B cell (primary cell): ENCODE results near the gene MAN1A2. TPM values are rescaled to one million over a fixed set of nuclear protein-coding genes. Genes with fewer than 3 reads are reported as not detected.

Experiments used
- ATAC-seq: fragments of 200-7000 bp; cut with Tn5 transposase; one replicate; pipeline ENCODE4 v1.10.0; 2021; ENCODE audit warnings: low read depth, mild to moderate bottlenecking, moderate number of reproducible peaks, moderate library complexity
- CTCF ChIA-PET: fragments of 350-600 bp; sonication (Branson Sonifier 250); formaldehyde crosslinking; loops from one replicate; lab custom pipeline; 2021; ENCODE audit warnings: antibody characterized with exemption, inconsistent platforms; lab: Charles Lee
- POLR2A ChIA-PET: fragments of 350-600 bp; sonication (Branson Sonifier 250); formaldehyde crosslinking; loops from one replicate; lab custom pipeline; 2021; ENCODE audit warnings: antibody characterized with exemption; lab: Charles Lee
- DNase-seq: peaks from one replicate; pipeline ENCODE4 v3.0.0; 2013
- H2AFZ ChIP-seq: 2 replicates; pipeline ENCODE4 v1.6.1; 2012; ENCODE audit warnings: mild to moderate bottlenecking, low read depth, low read length; ENCODE audit not compliant: insufficient read depth, poor library complexity, severe bottlenecking
- H3K27ac ChIP-seq, 2 donors: 1 replicate in 1 of 2; 2 replicates in 1 of 2; pipeline ENCODE4 v1.5.1; 2012 to 2013; ENCODE audit warnings: low read length in 2 of 2, mild to moderate bottlenecking in 2 of 2, moderate library complexity in 1 of 2
- H3K27me3 ChIP-seq, 4 experiments: fragments of 200-600 bp in 1 of 4; sonication (generic) in 1 of 4; replicated peaks in 1 of 4; 1 replicate in 2 of 4; 2 replicates in 2 of 4; pipeline versions ENCODE4 v1.6.1 to v1.7.0; 2013 to 2016; ENCODE audit warnings: low read length in 3 of 4, mild to moderate bottlenecking in 2 of 4, mixed read lengths in 1 of 4, moderate library complexity in 1 of 4; ENCODE audit not compliant: insufficient read depth in 4 of 4, control insufficient read depth in 3 of 4; ENCODE audit errors: control extremely low read depth in 1 of 4
- H3K36me3 ChIP-seq, 2 experiments: replicated peaks in 1 of 2; 1 replicate in 1 of 2; 2 replicates in 1 of 2; pipeline versions ENCODE4 v1.6.1 to v1.7.1; 2013; ENCODE audit warnings: low read length in 1 of 2; ENCODE audit not compliant: insufficient read depth in 2 of 2, control insufficient read depth in 1 of 2; ENCODE audit errors: control extremely low read depth in 1 of 2, extremely low read depth in 1 of 2
- H3K4me1 ChIP-seq, 2 donors: fragments of 200-600 bp in 1 of 2; sonication (generic) in 1 of 2; 1 replicate in 1 of 2; 2 replicates in 1 of 2; pipeline versions ENCODE4 v1.5.1 to v1.6.1; 2013 to 2017; ENCODE audit warnings: low read length in 2 of 2; ENCODE audit not compliant: control insufficient read depth in 2 of 2, insufficient read depth in 2 of 2
- H3K4me2 ChIP-seq: replicated peaks from 2 replicates; pipeline ENCODE3; 2012; ENCODE audit warnings: mild to moderate bottlenecking, low read depth, low read length; ENCODE audit not compliant: poor library complexity, severe bottlenecking
- H3K4me3 ChIP-seq, 5 experiments: fragments of 200-600 bp in 1 of 5; sonication (generic) in 1 of 5; 1 replicate in 3 of 5; 2 replicates in 2 of 5; pipeline versions ENCODE4 v1.5.1 to v1.7.0; 2011 to 2016; ENCODE audit warnings: low read length in 4 of 5, mild to moderate bottlenecking in 4 of 5, low read depth in 2 of 5, control low read depth in 1 of 5, moderate library complexity in 1 of 5; ENCODE audit not compliant: insufficient read depth in 1 of 5; ENCODE audit errors: control extremely low read depth in 1 of 5, extremely low read depth in 1 of 5
- H3K79me2 ChIP-seq: fragments of 200-600 bp; sonication (generic); one replicate; pipeline ENCODE4 v1.6.0; 2016; ENCODE audit warnings: low read length; ENCODE audit not compliant: control insufficient read depth, insufficient read depth
- H3K9ac ChIP-seq: fragments of 200-600 bp; sonication (generic); 2 replicates; pipeline ENCODE4 v1.6.1; 2017; ENCODE audit warnings: mild to moderate bottlenecking, low read length, moderate library complexity
- H3K9me3 ChIP-seq, 3 donors: one replicate each; pipeline versions ENCODE4 v1.6.1 to v1.7.1; 2013; ENCODE audit warnings: low read length in 2 of 3; ENCODE audit not compliant: control insufficient read depth in 2 of 3, insufficient read depth in 1 of 3; ENCODE audit errors: control extremely low read depth in 1 of 3
- H4K20me1 ChIP-seq: 2 replicates; pipeline ENCODE4 v1.6.0; 2012; ENCODE audit warnings: mild to moderate bottlenecking, low read length; ENCODE audit not compliant: insufficient read depth, control insufficient read depth, poor library complexity, severe bottlenecking
- H3K27ac Mint-ChIP-seq: one replicate; pipeline ENCODE4 v1.8.0; 2021; ENCODE audit warnings: mixed read lengths
- H3K27me3 Mint-ChIP-seq: one replicate; pipeline ENCODE4 v1.8.0; 2021; ENCODE audit warnings: mixed read lengths
- H3K4me1 Mint-ChIP-seq: one replicate; pipeline ENCODE4 v1.8.0; 2021; ENCODE audit warnings: mixed read lengths
- H3K4me3 Mint-ChIP-seq: one replicate; pipeline ENCODE4 v1.8.0; 2021; ENCODE audit warnings: mixed read lengths
- H3K9me3 Mint-ChIP-seq: one replicate; pipeline ENCODE4 v1.8.0; 2022; ENCODE audit warnings: mixed read lengths; ENCODE audit not compliant: insufficient read depth
- EZH2 ChIP-seq: IDR thresholded peaks from 2 replicates; pipeline ENCODE4 v1.6.1; 2012; ENCODE audit warnings: borderline replicate concordance, low read depth, mild to moderate bottlenecking, moderate library complexity, low read length; ENCODE audit not compliant: insufficient read depth, poor library complexity, severe bottlenecking
- WGBS: methylation state at CpG from one replicate; pipeline ENCODE4 v1.1.5; 2013; ENCODE audit warnings: missing lambda C conversion rate; ENCODE audit not compliant: insufficient coverage; 5-methylcytosine and 5-hydroxymethylcytosine counted together
- intact Hi-C: fragments of 100-400 bp; cut with micrococcal nuclease; formaldehyde crosslinking; loops from one replicate; pipeline ENCODE4 v1.10.0; 2022
- polyA minus RNA-seq: library from RNA; depleted of rRNA, polyadenylated mRNA; stranded (reverse); fragments of >200 nt; gene quantifications from 2 replicates; pipeline ENCODE4 v1.2.3, GENCODE V29; 2012
- polyA plus RNA-seq: library from polyadenylated mRNA; depleted of rRNA; stranded (reverse); fragments of >200 nt; gene quantifications from 2 replicates; pipeline ENCODE4 v1.2.3, GENCODE V29; 2012
- total RNA-seq, 2 donors: library from RNA; stranded (reverse); fragments of 120-200 nt in 1 of 2; gene quantifications; 1 replicate in 1 of 2; 2 replicates in 1 of 2; pipeline versions ENCODE4 v1.2.3 to v1.2.4, GENCODE V29; 2013 to 2022
- TF ChIP-seq, protein P1 (sequence below): fragments of 200-600 bp; IDR thresholded peaks from one replicate; pipeline ENCODE4 v1.8.0; 2022; ENCODE audit warnings: antibody characterized with exemption, mild to moderate bottlenecking

Gene MAN1A2
- total RNA-seq (54.0 and 55.6 TPM in 2 replicates), polyA plus RNA-seq (4.6 and 7.0 TPM in 2 replicates), polyA minus RNA-seq (28.0 and 31.9 TPM in 2 replicates)
- total RNA-seq (2013) = 52.4 TPM

DNA sequence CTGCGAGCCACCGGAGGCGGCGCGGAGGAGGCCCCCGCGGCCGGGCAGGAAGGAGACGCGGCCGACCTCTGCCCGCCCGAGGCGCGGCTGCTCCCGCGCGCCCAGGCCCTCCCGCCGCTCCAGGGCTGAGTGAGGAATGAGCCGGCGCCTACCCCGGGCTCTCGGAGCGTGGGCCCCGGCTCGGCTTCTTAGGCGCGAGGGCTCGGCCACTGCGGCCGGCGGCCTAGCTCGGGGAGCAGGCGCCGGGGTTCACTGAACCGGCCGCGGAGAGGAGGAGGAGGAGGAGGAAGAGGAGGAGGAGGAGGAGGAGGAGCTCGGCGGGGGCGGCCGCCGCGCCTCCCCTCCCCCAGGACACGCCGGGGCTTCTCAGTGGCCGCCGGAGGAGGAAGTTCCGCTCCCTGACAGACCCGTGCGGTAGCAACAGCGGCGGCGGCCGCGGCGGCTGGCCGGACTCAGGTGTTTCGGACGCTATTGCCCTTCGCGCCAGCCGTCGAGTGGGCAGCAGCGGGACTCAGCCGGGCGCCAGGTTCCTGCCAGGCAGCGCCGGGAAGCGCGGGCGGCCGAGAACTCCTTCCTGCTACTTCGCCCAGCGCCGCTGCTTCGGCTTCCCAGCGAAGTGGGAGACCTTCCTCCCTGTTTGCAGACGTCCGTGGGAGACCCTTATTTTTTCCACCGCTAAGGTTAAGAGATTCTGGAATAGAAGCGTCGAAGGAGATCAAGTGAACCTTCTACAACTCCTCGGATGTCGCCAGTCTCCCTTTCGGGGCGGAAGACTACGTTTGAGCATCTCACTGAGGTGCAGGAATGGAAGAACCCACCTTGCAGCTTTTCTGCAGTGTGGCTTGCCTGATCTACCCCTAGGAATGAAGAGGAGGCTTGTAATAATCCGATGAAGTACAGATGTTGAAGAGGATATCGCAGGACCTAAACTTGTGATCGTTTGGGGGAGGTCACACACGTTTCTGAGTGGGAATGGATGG, at the start of gene MAN1A2:
MAN1A2 (plus strand) TSS at position 404 of the 980 bp plus-strand sequence. CDS start 735 bp downstream, outside the sequence.
- no peaks in the 10 kb centered on the region for H3K9me3 Mint-ChIP-seq
- H3K27ac Mint-ChIP-seq = peak within 1 kb of the TSS; percentile 98
- intact Hi-C loops = loop anchor here (1.0 to 10.0 kb wide), 7 partner anchors 47 to 562 kb away; partner anchors contain the start of genes GDAP2, TRIM45, TTF2 and WDR3
- ChIA-PET CTCF (interaction anchor here (0.6 to 1.7 kb wide), 3 partner anchors 115 to 390 kb away, joined by 3 to 5 read pairs (median 4); no protein-coding TSS in a partner anchor), POLR2A (interaction anchor here (0.7 to 0.9 kb wide), 3 partner anchors 12 to 307 kb away, joined by 3 read pairs; partner anchors contain the start of genes TENT5C and TTF2)
- peak within 1 kb of the TSS; percentile 85 for H3K9ac ChIP-seq
- H3K36me3 ChIP-seq = no peaks in the 10 kb centered on the region
- peak within 1 kb of the TSS; percentile 96 for H3K4me3 Mint-ChIP-seq
- H3K9me3 ChIP-seq = no peaks in the 10 kb centered on the region
- no peaks in the 10 kb centered on the region for H3K27me3 Mint-ChIP-seq
- H3K79me2 ChIP-seq = peaks cover 76% of the 10 kb centered on the region
- no peak for TF ChIP-seq EZH2
- TF ChIP-seq, protein P1, sequence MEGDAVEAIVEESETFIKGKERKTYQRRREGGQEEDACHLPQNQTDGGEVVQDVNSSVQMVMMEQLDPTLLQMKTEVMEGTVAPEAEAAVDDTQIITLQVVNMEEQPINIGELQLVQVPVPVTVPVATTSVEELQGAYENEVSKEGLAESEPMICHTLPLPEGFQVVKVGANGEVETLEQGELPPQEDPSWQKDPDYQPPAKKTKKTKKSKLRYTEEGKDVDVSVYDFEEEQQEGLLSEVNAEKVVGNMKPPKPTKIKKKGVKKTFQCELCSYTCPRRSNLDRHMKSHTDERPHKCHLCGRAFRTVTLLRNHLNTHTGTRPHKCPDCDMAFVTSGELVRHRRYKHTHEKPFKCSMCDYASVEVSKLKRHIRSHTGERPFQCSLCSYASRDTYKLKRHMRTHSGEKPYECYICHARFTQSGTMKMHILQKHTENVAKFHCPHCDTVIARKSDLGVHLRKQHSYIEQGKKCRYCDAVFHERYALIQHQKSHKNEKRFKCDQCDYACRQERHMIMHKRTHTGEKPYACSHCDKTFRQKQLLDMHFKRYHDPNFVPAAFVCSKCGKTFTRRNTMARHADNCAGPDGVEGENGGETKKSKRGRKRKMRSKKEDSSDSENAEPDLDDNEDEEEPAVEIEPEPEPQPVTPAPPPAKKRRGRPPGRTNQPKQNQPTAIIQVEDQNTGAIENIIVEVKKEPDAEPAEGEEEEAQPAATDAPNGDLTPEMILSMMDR = no peak
- peak within 1 kb of the TSS; percentile 89 for H2AFZ ChIP-seq
- peak within 1 kb of the TSS; percentile 84 for H3K4me2 ChIP-seq
- H3K4me1 Mint-ChIP-seq = peaks cover 63% of the 10 kb centered on the region
- peak within 1 kb of the TSS; percentile 84 to 94 (median 92) for H3K4me3 ChIP-seq
- DNase-seq (peak; percentile 90), ATAC-seq (peak; percentile 76)
- H3K27ac ChIP-seq = peak within 1 kb of the TSS; percentile 86 to 88
- no peaks in the 10 kb centered on the region for H3K27me3 ChIP-seq
- peaks cover 4% of the 10 kb centered on the region for H4K20me1 ChIP-seq
- peaks cover 34 to 46% of the 10 kb centered on the region in 2 donors for H3K4me1 ChIP-seq
- WGBS = under 1% methylated on average over 80 of the region's 93 CpGs
